ENCODE results near the gene MRTFB.

DNA sequence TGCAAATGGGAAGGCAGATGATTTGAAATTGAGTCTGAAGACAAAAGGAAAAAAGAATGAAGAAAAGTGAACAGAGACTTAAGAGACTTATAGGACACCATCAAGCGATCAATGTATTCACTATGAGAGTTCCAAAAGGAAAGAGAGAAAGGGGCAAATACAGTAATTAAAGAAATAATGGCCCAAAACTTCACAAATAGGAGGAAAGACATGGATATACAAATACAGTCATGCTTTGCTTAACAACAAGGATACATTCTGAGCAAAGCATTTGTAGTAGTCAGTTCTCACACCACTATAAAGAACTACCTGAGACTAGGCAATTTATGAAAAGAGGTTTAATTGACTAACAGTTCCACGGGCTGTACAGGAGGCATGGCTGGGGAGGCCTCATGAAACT is 152.5 kb downstream of the MRTFB start:
- TF ChIP-seq CTCF (conservative IDR thresholded peaks at IDR 0.05; ENCODE audit: low read depth, low read length) (no peak), EZH2 (IDR thresholded peaks at IDR 0.05; ENCODE audit: borderline replicate concordance, low read depth, low read length, poor library complexity, severe bottlenecking) (no peak)
